CD14-positive monocyte (primary cell): Measurements from ENCODE around the gene BAZ1B. TPM values are rescaled to one million over a fixed set of nuclear protein-coding genes. Genes with fewer than 3 reads are reported as not detected.

Source experiments
- DNase-seq, 3 donors: peaks; one replicate each; pipeline ENCODE4 v3.0.0-alpha.2; 2011 to 2022
- H2AFZ ChIP-seq: 2 replicates; pipeline ENCODE4 v1.6.0; 2012; ENCODE audit warnings: mild to moderate bottlenecking, low read depth, low read length, inconsistent platforms; ENCODE audit not compliant: insufficient read depth, poor library complexity, severe bottlenecking
- H3K27ac ChIP-seq, 2 donors: 1 replicate in 1 of 2; 2 replicates in 1 of 2; pipeline ENCODE4 v1.5.1; 2012 to 2013; ENCODE audit warnings: low read length in 2 of 2, control low read depth in 1 of 2, inconsistent platforms in 1 of 2, low read depth in 1 of 2, mild to moderate bottlenecking in 1 of 2
- H3K27me3 ChIP-seq, 2 donors: one replicate each; pipeline versions ENCODE4 v1.6.0 to v1.6.1; 2011 to 2013; ENCODE audit warnings: low read length in 2 of 2; ENCODE audit not compliant: control insufficient read depth in 2 of 2, insufficient read depth in 2 of 2
- H3K36me3 ChIP-seq, 2 donors: replicated peaks in 1 of 2; 1 replicate in 1 of 2; 2 replicates in 1 of 2; pipeline versions ENCODE4 v1.5.1 to v1.6.1; 2012 to 2013; ENCODE audit warnings: low read length in 2 of 2, control low read depth in 1 of 2, inconsistent platforms in 1 of 2, mild to moderate bottlenecking in 1 of 2; ENCODE audit not compliant: insufficient read depth in 2 of 2, control insufficient read depth in 1 of 2
- H3K4me1 ChIP-seq, 2 donors: 1 replicate in 1 of 2; 2 replicates in 1 of 2; pipeline versions ENCODE4 v1.5.1 to v1.6.1; 2012 to 2013; ENCODE audit warnings: low read length in 2 of 2, control low read depth in 1 of 2, inconsistent platforms in 1 of 2, mild to moderate bottlenecking in 1 of 2, moderate library complexity in 1 of 2; ENCODE audit not compliant: insufficient read depth in 2 of 2, control insufficient read depth in 1 of 2
- H3K4me2 ChIP-seq: replicated peaks from 2 replicates; pipeline ENCODE3; 2012; ENCODE audit warnings: low read length, moderate library complexity, mild to moderate bottlenecking; ENCODE audit not compliant: poor library complexity, severe bottlenecking; ENCODE audit errors: extremely low read depth
- H3K4me3 ChIP-seq, 3 experiments: fragments of 200-600 bp in 1 of 3; sonication (generic) in 1 of 3; replicated peaks in 1 of 3; 1 replicate in 2 of 3; 2 replicates in 1 of 3; pipeline ENCODE4 v1.5.1; 2011 to 2013; ENCODE audit warnings: low read length in 3 of 3, mild to moderate bottlenecking in 3 of 3, control low read depth in 2 of 3, low read depth in 2 of 3, inconsistent platforms in 1 of 3, moderate library complexity in 1 of 3
- H3K79me2 ChIP-seq: 2 replicates; pipeline ENCODE4 v1.6.0; 2012; ENCODE audit warnings: mild to moderate bottlenecking, control low read depth, inconsistent platforms, low read length, moderate library complexity; ENCODE audit not compliant: insufficient read depth
- H3K9ac ChIP-seq: 2 replicates; pipeline ENCODE4 v1.6.0; 2017; ENCODE audit warnings: low read length, mild to moderate bottlenecking; ENCODE audit not compliant: insufficient read depth, poor library complexity, severe bottlenecking
- H3K9me3 ChIP-seq, 2 donors: replicated peaks in 1 of 2; 1 replicate in 1 of 2; 2 replicates in 1 of 2; pipeline versions ENCODE4 v1.5.1 to v1.6.1; 2012 to 2013; ENCODE audit warnings: low read length in 2 of 2, control low read depth in 1 of 2; ENCODE audit not compliant: control insufficient read depth in 1 of 2, insufficient read depth in 1 of 2
- H4K20me1 ChIP-seq: 2 replicates; pipeline ENCODE4 v1.6.0; 2012; ENCODE audit warnings: mild to moderate bottlenecking, low read length, control low read depth, moderate library complexity; ENCODE audit not compliant: insufficient read depth
- H3K27ac Mint-ChIP-seq, 7 donors: one replicate each; pipeline ENCODE4 v1.8.0; 2020; ENCODE audit warnings: mild to moderate bottlenecking in 7 of 7, mixed read lengths in 7 of 7, moderate library complexity in 6 of 7, inconsistent platforms in 2 of 7
- H3K27me3 Mint-ChIP-seq, 3 donors: one replicate each; pipeline ENCODE4 v1.8.0; 2021 to 2022; ENCODE audit warnings: low read depth in 3 of 3, mild to moderate bottlenecking in 3 of 3, mixed read lengths in 3 of 3, moderate library complexity in 3 of 3, inconsistent platforms in 1 of 3
- H3K36me3 Mint-ChIP-seq, 2 donors: one replicate each; pipeline ENCODE4 v1.8.0; 2020; ENCODE audit warnings: mixed read lengths in 2 of 2, inconsistent platforms in 1 of 2, mild to moderate bottlenecking in 1 of 2
- H3K4me1 Mint-ChIP-seq: one replicate; pipeline ENCODE4 v1.8.0; 2020; ENCODE audit warnings: mild to moderate bottlenecking, mixed read lengths
- H3K4me3 Mint-ChIP-seq, 2 donors: one replicate each; pipeline ENCODE4 v1.8.0; 2020; ENCODE audit warnings: mild to moderate bottlenecking in 2 of 2, mixed read lengths in 2 of 2, moderate library complexity in 1 of 2
- H3K9me3 Mint-ChIP-seq, 7 donors: one replicate each; pipeline ENCODE4 v1.8.0; 2020 to 2022; ENCODE audit warnings: mixed read lengths in 7 of 7, mild to moderate bottlenecking in 6 of 7, moderate library complexity in 6 of 7, inconsistent platforms in 2 of 7
- WGBS: methylation state at CpG from one replicate; pipeline ENCODE4 v1.1.5; 2013; ENCODE audit warnings: missing lambda C conversion rate; ENCODE audit not compliant: insufficient coverage; 5-methylcytosine and 5-hydroxymethylcytosine counted together
- intact Hi-C, 2 donors: fragments of 100-400 bp; cut with micrococcal nuclease; formaldehyde crosslinking; loops; one replicate each; pipeline versions ENCODE4 v1.15.0 to v1.15.1; 2023
- polyA plus RNA-seq, 3 donors: library from polyadenylated mRNA; depleted of rRNA in 1 of 3; unstranded in 2 of 3; stranded (reverse) in 1 of 3; fragments of 300-500 nt in 2 of 3; fragments of >200 nt in 1 of 3; fragmentation: Illumina TruSeq in 2 of 3; gene quantifications; 1 replicate in 2 of 3; 2 replicates in 1 of 3; pipeline ENCODE4 v1.2.3, GENCODE V29; 2012 to 2021
- TF ChIP-seq, protein P1 (sequence below): fragments of 200-600 bp; IDR thresholded peaks from one replicate; pipeline ENCODE4 v1.8.0; 2022; ENCODE audit warnings: antibody characterized with exemption, mild to moderate bottlenecking

The BAZ1B gene
- polyA plus RNA-seq, 3 donors: 2.5 to 12.1 (median 5.0) TPM

DNA sequence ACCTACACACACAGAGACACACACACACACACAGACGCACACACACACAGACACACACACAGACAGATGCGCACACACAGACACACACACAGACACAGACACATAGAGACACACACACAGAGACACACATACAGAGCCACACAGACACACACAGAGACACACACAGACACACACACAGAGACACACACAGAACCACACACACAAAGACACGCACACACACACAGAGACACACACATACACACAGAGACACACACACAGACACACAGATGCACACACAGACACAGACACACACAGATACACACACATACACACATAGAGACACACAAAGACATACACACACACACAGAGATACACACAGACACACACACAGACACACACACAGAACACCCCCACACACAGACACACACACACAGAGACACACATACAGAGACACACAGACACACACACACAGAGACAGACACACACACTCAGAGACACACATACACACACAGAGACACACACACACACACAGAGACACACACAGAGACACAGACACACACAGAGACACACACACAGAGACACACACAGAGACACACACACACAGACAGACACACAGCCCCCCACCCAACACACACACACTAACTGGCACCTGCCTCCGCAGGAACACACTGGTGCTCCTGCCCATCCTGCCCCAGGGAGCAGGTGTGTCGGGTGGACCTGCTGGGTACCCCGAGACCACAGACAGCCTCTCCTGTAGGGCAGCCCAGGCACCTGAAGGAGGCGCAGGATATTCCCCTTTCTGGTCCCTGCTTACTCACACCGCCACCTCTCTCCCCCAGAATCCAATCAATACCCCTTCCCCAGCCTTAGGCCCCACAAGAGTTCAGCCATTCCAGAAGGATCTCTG is 93.9 kb downstream of the BAZ1B start:
- Mint-ChIP-seq H3K27me3 (peaks cover 16 to 22% (median 21%) of the 10 kb centered on the region in 3 donors), H3K36me3 (no peaks in the 10 kb centered on the region), H3K27ac (no peak overlapping the region), H3K4me1 (peaks cover 6% of the 10 kb centered on the region), H3K4me3 (no peak overlapping the region), H3K9me3 (peaks cover 0 to 2% (median 0%) of the 10 kb centered on the region in 7 donors)
- H3K36me3 ChIP-seq: no peaks in the 10 kb centered on the region
- H3K27me3 ChIP-seq: peaks cover 0 to 21% of the 10 kb centered on the region in 2 donors
- H2AFZ ChIP-seq: no peak overlapping the region
- peaks cover 7 to 8% of the 10 kb centered on the region in 2 donors for H3K4me1 ChIP-seq
- TF ChIP-seq, protein P1, sequence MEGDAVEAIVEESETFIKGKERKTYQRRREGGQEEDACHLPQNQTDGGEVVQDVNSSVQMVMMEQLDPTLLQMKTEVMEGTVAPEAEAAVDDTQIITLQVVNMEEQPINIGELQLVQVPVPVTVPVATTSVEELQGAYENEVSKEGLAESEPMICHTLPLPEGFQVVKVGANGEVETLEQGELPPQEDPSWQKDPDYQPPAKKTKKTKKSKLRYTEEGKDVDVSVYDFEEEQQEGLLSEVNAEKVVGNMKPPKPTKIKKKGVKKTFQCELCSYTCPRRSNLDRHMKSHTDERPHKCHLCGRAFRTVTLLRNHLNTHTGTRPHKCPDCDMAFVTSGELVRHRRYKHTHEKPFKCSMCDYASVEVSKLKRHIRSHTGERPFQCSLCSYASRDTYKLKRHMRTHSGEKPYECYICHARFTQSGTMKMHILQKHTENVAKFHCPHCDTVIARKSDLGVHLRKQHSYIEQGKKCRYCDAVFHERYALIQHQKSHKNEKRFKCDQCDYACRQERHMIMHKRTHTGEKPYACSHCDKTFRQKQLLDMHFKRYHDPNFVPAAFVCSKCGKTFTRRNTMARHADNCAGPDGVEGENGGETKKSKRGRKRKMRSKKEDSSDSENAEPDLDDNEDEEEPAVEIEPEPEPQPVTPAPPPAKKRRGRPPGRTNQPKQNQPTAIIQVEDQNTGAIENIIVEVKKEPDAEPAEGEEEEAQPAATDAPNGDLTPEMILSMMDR: no peak
- no peaks in the 10 kb centered on the region for H3K79me2 ChIP-seq
- H3K9ac ChIP-seq: no peak overlapping the region
- H3K4me2 ChIP-seq: no peak overlapping the region
- no peaks in the 10 kb centered on the region for H4K20me1 ChIP-seq
- H3K27ac ChIP-seq: no peak overlapping the region
- 95% methylated on average over 8 of the region's 8 CpGs for WGBS
- intact Hi-C loops: no loop called here
- no peak overlapping the region for H3K4me3 ChIP-seq
- DNase-seq: no peak
- H3K9me3 ChIP-seq: no peaks in the 10 kb centered on the region

DNA sequence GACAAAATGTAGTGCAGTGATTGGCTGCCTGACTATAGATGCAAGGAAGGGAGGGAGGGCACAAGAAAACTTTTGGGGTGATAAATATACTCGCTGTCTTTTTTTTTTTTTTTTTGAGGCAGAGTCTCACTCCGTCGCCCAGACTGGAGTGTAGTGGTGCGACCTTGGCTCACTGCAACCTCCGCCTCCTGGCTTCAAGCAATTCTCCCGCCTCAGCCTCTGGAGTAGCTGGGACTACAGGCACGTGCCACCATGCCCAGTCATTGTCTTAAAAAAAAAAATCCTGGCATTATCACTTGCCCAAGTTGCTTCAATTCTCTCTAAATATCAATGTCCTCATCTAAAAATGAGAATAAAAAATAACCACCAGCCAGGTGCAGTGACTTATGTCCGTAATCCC is 96.1 kb downstream of the BAZ1B start:
- 99% methylated on average over 7 of the region's 8 CpGs for WGBS
- Mint-ChIP-seq H3K4me3 (no peak overlapping the region), H3K36me3 (no peaks in the 10 kb centered on the region), H3K27me3 (peaks cover 14 to 25% (median 23%) of the 10 kb centered on the region in 3 donors), H3K27ac (no peak overlapping the region), H3K4me1 (peaks cover 6% of the 10 kb centered on the region), H3K9me3 (peaks cover 0 to under 1% (median 0%) of the 10 kb centered on the region in 7 donors)
- intact Hi-C loops: no loop called here
- Histone ChIP-seq H3K9ac (no peak overlapping the region), H3K4me1 (peaks cover 7 to 8% of the 10 kb centered on the region in 2 donors), H3K36me3 (no peaks in the 10 kb centered on the region), H3K79me2 (no peaks in the 10 kb centered on the region), H3K27me3 (peaks cover 0 to 22% of the 10 kb centered on the region in 2 donors), H2AFZ (no peak overlapping the region), H4K20me1 (no peaks in the 10 kb centered on the region), H3K4me3 (no peak overlapping the region), H3K4me2 (no peak overlapping the region), H3K27ac (no peak overlapping the region), H3K9me3 (no peaks in the 10 kb centered on the region)
- DNase-seq: no peak
- TF ChIP-seq, protein P1: no peak
